Occipital lobe (tissue), 2 donors: ENCODE data around the gene EFNA5. TPM values are rescaled to one million over a fixed set of nuclear protein-coding genes. Genes with fewer than 3 reads are reported as not detected.

Source experiments
- DNase-seq: peaks from one replicate; lab custom pipeline; 2025; lab: John Stamatoyannopoulos, UW
- total RNA-seq: library from RNA; depleted of rRNA; stranded (reverse); fragments of >200 nt; gene quantifications from one replicate; pipeline ENCODE4 v1.2.3, GENCODE V29; 2014

EFNA5 gene
- total RNA-seq, 1 donor from 2014 or later: 14.5 TPM

GRCh38 chr5:107548477-107548876 lies 122.3 kb downstream of the EFNA5 start:
- DNase-seq: no peak

GRCh38 chr5:107546719-107547118 lies 124.0 kb downstream of the EFNA5 start:
- DNase-seq: no peak

GRCh38 chr5:107545486-107545885 lies 125.3 kb downstream of the EFNA5 start:
- no peak for DNase-seq

GRCh38 chr5:107544967-107545366 lies 125.8 kb downstream of the EFNA5 start:
- DNase-seq: no peak

- DNase-seq: no peak
These were observed 126.3 kb downstream of the EFNA5 start for GRCh38 chr5:107544476-107544875.

- no peak for DNase-seq
These were observed 126.9 kb downstream of the EFNA5 start for GRCh38 chr5:107543868-107544267.

- no peak for DNase-seq
These were observed 127.9 kb downstream of the EFNA5 start for GRCh38 chr5:107542831-107543231.

GRCh38 chr5:107542428-107542827 lies 128.3 kb downstream of the EFNA5 start:
- no peak for DNase-seq

GRCh38 chr5:107541400-107541799 lies 129.3 kb downstream of the EFNA5 start:
- no peak for DNase-seq

- no peak for DNase-seq
These were observed 130.9 kb downstream of the EFNA5 start for GRCh38 chr5:107539726-107540330.

- DNase-seq: no peak
These were observed 131.8 kb downstream of the EFNA5 start for GRCh38 chr5:107538805-107539445.

- no peak for DNase-seq
These were observed 132.4 kb downstream of the EFNA5 start for GRCh38 chr5:107538331-107538730.

- DNase-seq: no peak
These were observed 134.9 kb downstream of the EFNA5 start for GRCh38 chr5:107535849-107536248.

- DNase-seq: no peak
These were observed 136.5 kb downstream of the EFNA5 start for GRCh38 chr5:107533910-107534876.

- no peak for DNase-seq
These were observed 137.8 kb downstream of the EFNA5 start for GRCh38 chr5:107532916-107533315.

- DNase-seq: no peak
These were observed 138.4 kb downstream of the EFNA5 start for GRCh38 chr5:107532169-107532878.

- DNase-seq: no peak
These were observed 139.4 kb downstream of the EFNA5 start for GRCh38 chr5:107531308-107531707.

GRCh38 chr5:107529618-107530017 lies 141.1 kb downstream of the EFNA5 start:
- DNase-seq: no peak

- no peak for DNase-seq
These were observed 144.3 kb downstream of the EFNA5 start for GRCh38 chr5:107526270-107526937.

GRCh38 chr5:107524111-107524510 lies 146.6 kb downstream of the EFNA5 start:
- DNase-seq: no peak
